ENCODE measurements around the gene CAMSAP3.
A peak's percentile ranks its signal among the peaks of the same experiment; 100 is the strongest.
"Not testable (repeated sequence)": the region's sequence is repeated elsewhere in the genome, so short reads cannot be mapped to it uniquely, and the experiment has no call there.

The CAMSAP3 gene

GRCh38 chr19:7595466-7596133, at the start of gene CAMSAP3:
TSS of gene CAMSAP3 (plus strand) at chr19:7595863. CDS start at chr19:7596003, 140 bp downstream.
- peak; percentile 72 for DNase-seq

- no peak for DNase-seq
Observed at GRCh38 chr19:7545904-7546303, 49.8 kb upstream of the CAMSAP3 start.

GRCh38 chr19:7547159-7547558, 48.5 kb upstream of the CAMSAP3 start:
- no peak for DNase-seq

GRCh38 chr19:7549429-7550148, 46.1 kb upstream of the CAMSAP3 start:
- no peak for DNase-seq

- DNase-seq = no peak
Observed at GRCh38 chr19:7550169-7550770, 45.4 kb upstream of the CAMSAP3 start.

GRCh38 chr19:7550987-7551761, 44.5 kb upstream of the CAMSAP3 start:
- DNase-seq = peak; percentile 65

- DNase-seq = no peak
Observed at GRCh38 chr19:7552781-7553180, 42.9 kb upstream of the CAMSAP3 start.

- no peak for DNase-seq
Observed at GRCh38 chr19:7554565-7554964, 41.1 kb upstream of the CAMSAP3 start.

- DNase-seq = peak; percentile 77
Observed at GRCh38 chr19:7554990-7555864, 40.4 kb upstream of the CAMSAP3 start.

- DNase-seq = no peak
Observed at GRCh38 chr19:7556696-7557315, 38.9 kb upstream of the CAMSAP3 start.

GRCh38 chr19:7558667-7559066, 37.0 kb upstream of the CAMSAP3 start:
- DNase-seq = no peak

- no peak for DNase-seq
Observed at GRCh38 chr19:7559102-7559501, 36.6 kb upstream of the CAMSAP3 start.

GRCh38 chr19:7560255-7560654, 35.4 kb upstream of the CAMSAP3 start:
- no peak for DNase-seq

GRCh38 chr19:7561325-7561724, 34.3 kb upstream of the CAMSAP3 start:
- no peak for DNase-seq

- no peak for DNase-seq
Observed at GRCh38 chr19:7562646-7563393, 32.8 kb upstream of the CAMSAP3 start.

GRCh38 chr19:7564866-7565265, 30.8 kb upstream of the CAMSAP3 start:
- DNase-seq = no peak

GRCh38 chr19:7565332-7565731, 30.3 kb upstream of the CAMSAP3 start:
- DNase-seq = no peak

- no peak for DNase-seq
Observed at GRCh38 chr19:7570761-7571160, 24.9 kb upstream of the CAMSAP3 start.

GRCh38 chr19:7575434-7576040, 20.1 kb upstream of the CAMSAP3 start:
- DNase-seq = no peak

GRCh38 chr19:7577422-7577821, 18.2 kb upstream of the CAMSAP3 start:
- DNase-seq = not testable (repeated sequence)

GRCh38 chr19:7578127-7578526, 17.5 kb upstream of the CAMSAP3 start:
- DNase-seq = no peak

All from activated CD8-positive, alpha-beta memory T cell treated with anti-CD3 and anti-CD28 coated beads, Interleukin-2, amount 50 U/mL, for 48 hours (primary cell).